A549 treated with DMSO at 1 μM for 4 hours (cell line): ENCODE data around the gene ZFP2. TPM values are rescaled to one million over a fixed set of nuclear protein-coding genes. Genes with fewer than 3 reads are reported as not detected.

ENCODE experiments used
- total RNA-seq: library from RNA; stranded (reverse); fragments of 200-300 nt; extraction: Qiagen RNA extraction; gene quantifications from 5 replicates; pipeline ENCODE4 v1.2.3, GENCODE V29; 2022; ENCODE audit warnings: low read depth

The ZFP2 gene
- total RNA-seq: 0.05 to 0.12 TPM in 2 of 5 replicates, not detected in the others

DNA sequence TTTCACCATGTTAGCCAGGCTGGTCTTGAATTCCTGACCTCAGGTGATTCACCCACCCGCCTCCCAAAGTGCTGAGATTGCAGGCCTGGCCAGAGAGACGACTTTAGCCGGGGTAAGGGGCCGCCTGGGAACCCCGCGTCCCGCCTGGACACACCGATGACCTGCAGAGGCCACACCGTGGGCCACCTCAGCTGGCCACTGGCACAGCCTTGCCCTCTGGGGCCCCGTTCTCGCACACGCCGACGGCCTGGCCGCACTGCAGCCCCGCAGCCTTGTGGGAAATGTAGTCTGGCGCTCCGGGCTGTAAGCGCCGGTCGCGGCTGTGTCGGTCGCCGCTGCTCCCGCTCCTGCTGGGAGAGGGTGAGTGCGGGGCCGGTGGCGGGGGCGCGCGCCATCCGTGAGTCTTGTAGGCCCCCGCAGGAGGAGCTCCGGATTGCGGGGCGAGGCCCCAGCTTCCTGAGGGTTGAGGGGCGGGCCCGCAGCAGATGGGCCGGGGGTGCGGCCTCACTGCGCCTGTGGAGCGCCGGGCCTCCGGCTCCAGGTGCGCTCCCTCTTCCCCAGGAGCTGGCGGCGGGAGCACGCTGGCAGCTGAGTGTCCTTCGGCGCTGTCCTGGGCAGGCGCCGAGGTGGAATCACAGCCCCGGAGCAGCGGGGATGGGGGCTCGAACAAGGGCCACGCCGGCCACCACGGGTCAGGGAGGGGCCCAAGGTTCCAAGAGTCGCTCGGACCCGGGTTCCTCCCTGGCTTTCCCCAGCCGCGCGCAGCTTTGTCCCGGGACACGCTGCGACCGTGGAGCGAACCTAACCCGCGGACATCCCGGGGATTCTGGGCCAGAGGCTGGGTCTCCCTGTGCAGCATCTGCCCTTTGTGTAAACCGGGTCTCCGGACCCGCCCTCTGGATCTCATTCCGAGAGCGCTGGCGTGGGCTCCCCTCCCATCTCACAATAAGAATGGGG is at the start of gene ZFP2:
Gene ZFP2 (plus strand): TSS at position 299 of the 957 bp plus-strand sequence. CDS start 35,401 bp downstream, outside the sequence.

DNA sequence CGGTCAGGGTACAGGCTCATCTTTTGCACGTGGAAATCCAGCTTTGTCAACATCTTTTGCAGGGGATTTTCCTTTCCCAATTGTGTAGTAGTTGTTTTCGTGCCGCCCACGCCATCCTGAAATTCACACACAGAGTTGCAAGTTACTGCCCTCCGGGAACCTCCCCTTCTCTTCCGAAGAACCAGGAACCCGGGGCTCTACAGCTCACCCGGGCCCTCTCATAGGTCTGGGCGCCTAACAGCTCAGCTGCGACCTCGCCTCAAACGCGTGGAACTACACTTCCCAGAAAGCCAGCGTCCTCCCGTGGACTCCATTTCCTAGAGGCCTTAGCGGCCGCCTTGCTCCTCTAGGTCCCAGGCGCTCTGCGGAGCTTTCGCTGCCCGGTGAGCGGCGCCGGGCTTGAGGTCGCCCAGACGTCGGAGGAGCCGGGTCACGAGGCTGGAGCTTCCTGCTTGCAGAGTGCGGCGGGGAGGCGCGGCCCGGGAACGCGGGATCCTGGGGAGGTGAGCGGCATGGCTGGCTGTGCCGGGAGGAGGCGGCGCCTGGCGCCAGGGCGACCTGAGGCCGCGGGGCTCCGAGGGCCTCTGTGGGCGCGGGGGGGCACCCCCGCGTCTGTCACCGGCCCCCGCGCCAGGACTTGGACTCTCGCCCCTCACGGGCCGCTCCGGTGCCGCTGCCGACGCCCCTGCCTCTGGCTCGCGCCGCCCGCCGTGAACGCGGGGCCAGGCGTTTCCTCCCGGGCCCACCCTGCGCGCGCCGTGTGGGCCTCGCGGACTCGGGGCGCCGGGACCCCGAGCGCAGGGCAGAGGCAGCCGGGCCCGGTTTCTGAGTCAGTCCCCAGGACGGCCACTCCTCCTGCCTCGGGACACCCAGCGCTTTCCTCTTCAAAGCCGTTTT is 35.8 kb upstream of the ZFP2 start, which contains the start of gene ZNF354B:
Gene ZNF354B (plus strand): TSS at position 329 of the 897 bp plus-strand sequence. CDS start 1,095 bp downstream, outside the sequence.

DNA sequence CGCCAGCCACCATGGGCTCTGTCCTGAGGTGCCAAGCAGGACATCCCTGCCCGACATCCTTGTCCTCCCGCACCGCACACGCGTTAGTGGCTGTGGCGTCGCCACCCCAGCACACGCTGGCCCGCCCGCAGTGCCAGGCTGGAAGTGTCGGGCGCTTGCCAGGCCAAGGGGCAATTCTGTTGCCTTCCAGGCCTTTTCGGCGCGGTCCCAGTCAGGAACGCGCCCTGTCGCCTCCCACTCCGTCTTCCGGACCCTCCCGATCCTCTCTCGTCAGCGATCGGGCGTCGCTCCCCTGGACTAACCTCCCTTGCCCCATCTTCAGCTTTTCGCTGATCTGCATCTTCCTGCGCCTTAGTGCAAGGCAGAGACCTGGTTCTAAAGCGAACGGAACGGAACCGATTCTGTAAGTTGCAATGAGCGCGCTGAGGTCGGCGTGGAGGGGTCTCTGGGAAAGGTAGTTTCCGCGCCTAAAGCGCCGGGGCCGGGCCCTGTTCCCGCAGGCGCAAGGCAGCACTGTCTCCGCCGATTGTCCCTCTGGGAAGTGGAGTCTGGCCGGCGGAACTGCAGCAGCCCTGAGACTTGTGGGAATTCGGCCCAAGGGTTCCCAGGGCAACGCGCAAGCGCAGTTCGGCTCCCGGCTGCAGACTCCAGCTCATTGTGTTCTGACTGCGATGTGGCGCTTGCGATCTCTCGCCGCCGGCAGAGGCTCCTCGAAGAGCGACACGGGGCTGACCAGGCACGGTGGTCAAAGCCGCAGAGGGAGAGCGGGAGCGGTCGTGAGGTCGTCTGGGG is 45.1 kb downstream of the ZFP2 start, which contains the start of gene ZNF454:
Gene ZNF454 (plus strand): TSS at position 630 of the 792 bp plus-strand sequence. CDS start 1,594 bp downstream, outside the sequence.

Other genes with a start within 250 kb of the ZFP2 start
- 6.2 to 8.7 TPM (median 7.6 TPM) in 5 replicates for gene ZNF354A, start 165.3 kb upstream of the ZFP2 start, total RNA-seq
- 4.9 to 6.6 TPM (median 5.1 TPM) in 5 replicates for gene ZNF354B, start 36.0 kb upstream of the ZFP2 start, total RNA-seq
- gene ZNF454, start 45.3 kb downstream of the ZFP2 start, total RNA-seq: not detected in 5 replicates
- not detected in 5 replicates for gene GRM6, start 99.4 kb downstream of the ZFP2 start, total RNA-seq
- gene ZNF879, start 127.9 kb downstream of the ZFP2 start, total RNA-seq: 0.39 to 0.85 TPM (median 0.62 TPM) in 5 replicates
- gene ZNF354C, start 164.5 kb downstream of the ZFP2 start, total RNA-seq: 0.55 to 1.0 TPM (median 0.95 TPM) in 5 replicates